Type B pancreatic cell (in vitro differentiated cells): ENCODE data around the gene TBC1D1. TPM values are rescaled to one million over a fixed set of nuclear protein-coding genes. Genes with fewer than 3 reads are reported as not detected.

ENCODE experiments used
- DNase-seq: peaks from one replicate; pipeline ENCODE4 v3.0.0; 2021; ENCODE audit warnings: mixed read lengths; ENCODE audit not compliant: unreplicated experiment; ENCODE audit errors: extremely low spot score
- H3K27ac Mint-ChIP-seq: 2 replicates; pipeline ENCODE4 v1.8.0; 2021; ENCODE audit warnings: mild to moderate bottlenecking, mixed read lengths
- H3K27me3 Mint-ChIP-seq: 2 replicates; pipeline ENCODE4 v1.8.0; 2021; ENCODE audit warnings: mixed read lengths
- H3K36me3 Mint-ChIP-seq: 2 replicates; pipeline ENCODE4 v1.8.0; 2021; ENCODE audit warnings: mixed read lengths
- H3K4me1 Mint-ChIP-seq: one replicate; pipeline ENCODE4 v1.8.0; 2021; ENCODE audit warnings: mixed read lengths; ENCODE audit not compliant: unreplicated experiment
- H3K4me3 Mint-ChIP-seq: 2 replicates; pipeline ENCODE4 v1.8.0; 2021; ENCODE audit warnings: mild to moderate bottlenecking, mixed read lengths
- H3K9me3 Mint-ChIP-seq: 2 replicates; pipeline ENCODE4 v1.8.0; 2021; ENCODE audit warnings: mixed read lengths
- CTCF ChIP-seq: fragments of 200-600 bp; sonication (generic); conservative IDR thresholded peaks from 2 replicates; pipeline ENCODE4 v1.5.0; 2021; ENCODE audit warnings: antibody characterized with exemption, mild to moderate bottlenecking
- total RNA-seq: library from RNA; stranded (reverse); gene quantifications from 2 replicates; pipeline ENCODE4 v1.2.1, GENCODE V29; 2021; ENCODE audit warnings: low replicate concordance

The TBC1D1 gene
- total RNA-seq, 1 donor from 2014 or later = 110 TPM

GRCh38 chr4:37867102-37867501, 23.8 kb upstream of the TBC1D1 start:
- Mint-ChIP-seq H3K27me3 (no peaks in the 10 kb centered on the region), H3K4me1 (no peaks in the 10 kb centered on the region), H3K9me3 (no peaks in the 10 kb centered on the region), H3K27ac (no peak overlapping the region), H3K4me3 (no peak overlapping the region), H3K36me3 (peaks cover 26% of the 10 kb centered on the region)
- no peak for TF ChIP-seq CTCF
- DNase-seq = no peak

GRCh38 chr4:37868238-37868637, 22.6 kb upstream of the TBC1D1 start:
- Mint-ChIP-seq H3K27ac (no peak overlapping the region), H3K4me1 (no peaks in the 10 kb centered on the region), H3K4me3 (no peak overlapping the region), H3K36me3 (peaks cover 21% of the 10 kb centered on the region), H3K27me3 (no peaks in the 10 kb centered on the region), H3K9me3 (no peaks in the 10 kb centered on the region)
- no peak for TF ChIP-seq CTCF
- DNase-seq = no peak

GRCh38 chr4:37872310-37872988, 18.4 kb upstream of the TBC1D1 start:
- no peak overlapping the region for H3K27ac Mint-ChIP-seq
- H3K9me3 Mint-ChIP-seq = no peaks in the 10 kb centered on the region
- peaks cover 5% of the 10 kb centered on the region for H3K36me3 Mint-ChIP-seq
- H3K27me3 Mint-ChIP-seq = no peaks in the 10 kb centered on the region
- H3K4me3 Mint-ChIP-seq = no peak overlapping the region
- DNase-seq = no peak
- no peaks in the 10 kb centered on the region for H3K4me1 Mint-ChIP-seq
- TF ChIP-seq CTCF = no peak

- TF ChIP-seq CTCF = no peak
- DNase-seq = no peak
- Mint-ChIP-seq H3K9me3 (no peaks in the 10 kb centered on the region), H3K4me1 (no peaks in the 10 kb centered on the region), H3K27ac (no peak overlapping the region), H3K27me3 (no peaks in the 10 kb centered on the region), H3K36me3 (no peaks in the 10 kb centered on the region), H3K4me3 (no peak overlapping the region)
Measured at GRCh38 chr4:37873386-37873785, 17.5 kb upstream of the TBC1D1 start.

GRCh38 chr4:37876156-37876555, 14.7 kb upstream of the TBC1D1 start:
- H3K9me3 Mint-ChIP-seq = no peaks in the 10 kb centered on the region
- no peak for TF ChIP-seq CTCF
- H3K27ac Mint-ChIP-seq = no peak overlapping the region
- no peak for DNase-seq
- no peak overlapping the region for H3K4me3 Mint-ChIP-seq
- no peaks in the 10 kb centered on the region for H3K27me3 Mint-ChIP-seq
- no peaks in the 10 kb centered on the region for H3K4me1 Mint-ChIP-seq
- H3K36me3 Mint-ChIP-seq = no peaks in the 10 kb centered on the region
